ENCODE measurements around the gene CBLN3.
A peak's percentile ranks its signal among the peaks of the same experiment; 100 is the strongest.
"Not testable (repeated sequence)": the region's sequence is repeated elsewhere in the genome, so short reads cannot be mapped to it uniquely, and the experiment has no call there.

Gene CBLN3

DNA sequence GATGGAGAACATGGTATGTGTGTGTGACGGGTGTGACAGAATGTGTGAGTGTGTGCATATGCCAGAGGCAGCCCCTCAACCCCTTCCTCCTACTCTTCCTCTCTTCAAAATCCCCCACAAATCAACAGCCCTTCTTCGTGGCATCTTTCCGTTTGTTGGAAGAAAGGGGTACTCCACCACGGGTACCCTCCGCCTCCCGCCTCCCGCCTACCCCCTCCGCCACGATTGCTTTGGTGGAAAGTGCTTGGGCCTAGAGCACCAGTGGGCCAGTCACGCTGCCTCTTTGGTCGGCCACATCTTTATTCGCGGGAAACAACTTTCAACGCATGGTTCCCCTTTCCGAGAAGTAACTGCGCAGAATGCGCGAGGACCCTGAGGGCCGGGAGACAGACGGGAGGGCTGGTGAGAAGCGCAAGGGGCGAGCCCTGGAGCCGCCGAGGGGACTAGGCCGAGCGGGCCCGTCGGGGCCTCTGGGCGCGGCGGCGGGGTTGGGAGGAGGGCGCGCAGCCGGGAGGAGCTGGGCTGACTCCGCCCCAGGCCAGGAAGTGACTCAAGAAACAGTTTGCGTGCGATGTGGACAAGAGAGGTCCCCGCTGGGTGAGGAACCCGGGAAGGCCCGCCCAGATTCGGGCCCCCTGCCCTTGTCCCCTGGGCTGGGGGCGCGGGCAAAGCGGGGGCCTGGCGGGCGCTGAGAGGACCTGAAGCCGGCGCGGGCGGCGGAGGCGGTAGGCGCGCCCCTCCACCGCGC lies at the start of gene CBLN3, which contains the start of gene KHNYN:
Gene CBLN3 (minus strand): TSS at position 274 of the 748 bp plus-strand sequence. CDS start 614 bp downstream, outside the sequence.
Gene KHNYN (plus strand): TSS at position 560 of the 748 bp plus-strand sequence. CDS start 777 bp downstream, outside the sequence.
- peak; percentile 90 for DNase-seq (ENCODE audit: low spot score)

DNA sequence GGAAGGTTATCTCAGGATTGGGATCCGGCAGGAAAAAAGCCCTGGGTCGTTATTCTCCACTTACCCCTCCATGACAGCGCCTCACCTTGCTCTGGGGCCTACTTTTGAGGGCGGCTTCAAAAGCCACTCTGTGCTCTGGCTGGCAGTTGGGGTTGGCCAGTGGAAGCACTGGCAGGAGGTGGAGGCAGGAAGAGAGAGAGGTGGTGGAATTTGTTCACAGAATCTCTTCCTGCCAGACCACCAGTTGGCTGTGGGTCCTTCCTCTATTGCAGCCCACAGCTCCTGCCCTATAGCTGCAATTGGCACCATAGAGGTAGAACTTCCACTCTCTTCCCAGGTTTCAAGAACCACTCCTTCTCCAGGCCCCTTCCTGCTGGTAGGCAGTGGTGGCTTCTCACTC lies 45.8 kb upstream of the CBLN3 start:
- no peak for DNase-seq (ENCODE audit: low spot score)

DNA sequence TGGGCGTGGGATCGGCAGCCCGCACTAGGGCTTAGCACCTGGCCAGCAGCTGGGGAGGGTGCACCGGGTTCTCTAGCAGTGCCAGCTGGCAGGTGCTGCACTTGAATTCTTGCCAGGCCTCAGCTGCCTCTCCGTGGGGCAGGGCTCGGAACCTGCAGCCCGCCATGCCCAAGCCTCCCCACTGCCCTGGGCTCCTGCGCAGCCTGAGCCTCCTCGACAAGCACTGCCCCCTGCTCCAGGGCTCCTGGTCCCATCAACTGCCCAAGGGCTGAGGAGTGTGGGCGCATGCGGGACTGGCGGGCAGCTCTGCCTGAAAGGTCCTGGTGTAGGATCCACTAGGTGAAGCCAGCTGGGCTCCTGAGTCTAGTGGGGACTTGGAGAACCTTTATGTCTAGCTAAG lies 43.7 kb upstream of the CBLN3 start:
- no peak for DNase-seq (ENCODE audit: low spot score)

DNA sequence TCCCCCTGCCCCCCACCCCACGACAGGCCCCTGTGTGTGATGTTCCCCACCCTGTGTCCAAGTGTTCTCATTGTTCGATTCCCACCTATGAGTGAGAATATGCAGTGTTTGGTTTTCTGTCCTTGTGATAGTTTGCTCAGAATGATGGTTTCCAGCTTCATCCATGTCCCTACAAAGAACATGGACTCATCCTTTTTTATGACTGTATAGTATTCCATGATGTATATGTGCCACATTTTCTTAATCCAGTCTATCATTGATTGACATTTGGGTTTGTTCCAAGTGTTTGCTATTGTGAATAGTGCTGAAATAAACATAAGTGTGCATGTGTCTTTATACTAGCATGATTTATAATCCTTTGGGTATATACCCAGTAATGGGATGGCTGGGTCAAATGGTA lies 41.0 kb upstream of the CBLN3 start:
- not testable (repeated sequence) for DNase-seq (ENCODE audit: low spot score)

DNA sequence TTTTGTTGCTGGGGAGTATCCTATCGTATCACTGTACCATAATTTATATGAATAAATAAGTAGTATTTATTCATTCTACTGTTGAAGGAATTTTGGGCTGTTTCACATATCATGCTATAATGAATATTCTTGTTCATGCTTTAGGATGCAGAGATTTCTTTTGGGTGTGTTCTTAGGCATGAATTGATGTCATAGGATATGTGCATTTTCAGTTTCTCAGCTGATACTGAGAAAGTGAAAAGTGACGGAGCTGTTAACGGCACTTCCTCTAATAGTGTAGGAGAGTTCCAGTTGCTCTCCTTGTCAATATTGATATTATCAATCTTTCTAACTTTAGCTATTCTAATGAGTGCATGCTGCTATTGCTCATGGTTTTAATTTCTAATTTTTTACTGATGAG lies 36.3 kb upstream of the CBLN3 start:
- DNase-seq (ENCODE audit: low spot score), result no peak

DNA sequence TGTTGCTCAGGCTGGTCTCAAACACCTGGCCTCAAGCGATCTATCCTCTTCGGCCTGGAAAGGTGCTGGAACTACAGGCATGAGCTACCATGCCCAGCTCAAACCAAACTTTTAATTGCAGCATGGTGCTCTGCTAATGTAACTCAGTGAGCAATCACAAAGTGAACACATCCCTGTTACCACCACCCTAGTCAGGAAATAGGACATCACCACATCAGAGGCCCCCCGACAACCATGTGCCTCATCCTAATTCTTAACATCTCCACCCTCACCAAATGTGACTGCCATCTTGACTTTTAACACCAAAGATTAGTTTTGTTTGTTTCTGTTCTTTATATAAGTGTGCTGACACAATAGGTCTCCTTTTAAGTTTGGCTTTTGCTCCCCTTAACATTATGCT lies 35.9 kb upstream of the CBLN3 start:
- no peak for DNase-seq (ENCODE audit: low spot score)

DNA sequence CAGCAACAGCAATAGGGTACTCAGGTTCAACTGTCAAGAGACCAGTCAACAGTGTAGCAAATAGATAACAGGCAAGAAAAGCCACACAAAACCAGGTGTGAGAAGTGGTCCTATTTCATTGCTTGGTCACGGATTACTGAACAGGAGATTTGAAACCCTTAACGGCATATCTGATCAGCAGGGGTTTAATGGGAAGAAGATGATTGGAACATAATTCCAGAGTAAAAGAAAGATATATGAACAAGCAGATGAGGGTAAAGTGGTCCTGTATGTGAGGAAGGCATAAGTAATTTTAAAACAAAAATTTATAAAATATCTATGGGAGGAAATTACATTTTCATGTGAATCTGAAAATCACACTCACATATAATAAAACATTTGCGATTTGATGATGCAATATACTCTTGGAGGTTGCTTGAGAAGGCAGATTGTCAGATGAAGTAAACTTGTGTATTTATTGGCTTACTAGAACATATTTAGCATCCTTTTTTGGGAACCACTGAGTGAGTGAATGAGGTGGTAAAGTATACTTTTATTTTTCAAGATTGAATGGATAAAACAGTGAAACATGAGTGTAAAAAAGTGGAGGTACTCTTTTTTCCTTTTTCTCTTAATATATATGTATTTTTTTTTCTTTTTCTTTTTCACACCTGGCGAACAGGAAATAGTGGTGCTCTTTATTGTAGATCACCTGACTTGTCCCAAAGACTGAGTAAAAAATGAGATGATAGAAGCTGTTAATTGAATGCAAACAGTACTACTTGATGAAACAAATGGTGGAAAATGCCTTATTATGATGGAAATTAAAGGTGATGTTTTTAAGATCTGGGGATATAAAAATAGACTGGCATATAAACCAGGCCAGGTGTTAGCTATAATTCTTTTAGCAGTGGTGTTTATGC lies 34.7 kb upstream of the CBLN3 start:
- no peak for DNase-seq (ENCODE audit: low spot score)

DNA sequence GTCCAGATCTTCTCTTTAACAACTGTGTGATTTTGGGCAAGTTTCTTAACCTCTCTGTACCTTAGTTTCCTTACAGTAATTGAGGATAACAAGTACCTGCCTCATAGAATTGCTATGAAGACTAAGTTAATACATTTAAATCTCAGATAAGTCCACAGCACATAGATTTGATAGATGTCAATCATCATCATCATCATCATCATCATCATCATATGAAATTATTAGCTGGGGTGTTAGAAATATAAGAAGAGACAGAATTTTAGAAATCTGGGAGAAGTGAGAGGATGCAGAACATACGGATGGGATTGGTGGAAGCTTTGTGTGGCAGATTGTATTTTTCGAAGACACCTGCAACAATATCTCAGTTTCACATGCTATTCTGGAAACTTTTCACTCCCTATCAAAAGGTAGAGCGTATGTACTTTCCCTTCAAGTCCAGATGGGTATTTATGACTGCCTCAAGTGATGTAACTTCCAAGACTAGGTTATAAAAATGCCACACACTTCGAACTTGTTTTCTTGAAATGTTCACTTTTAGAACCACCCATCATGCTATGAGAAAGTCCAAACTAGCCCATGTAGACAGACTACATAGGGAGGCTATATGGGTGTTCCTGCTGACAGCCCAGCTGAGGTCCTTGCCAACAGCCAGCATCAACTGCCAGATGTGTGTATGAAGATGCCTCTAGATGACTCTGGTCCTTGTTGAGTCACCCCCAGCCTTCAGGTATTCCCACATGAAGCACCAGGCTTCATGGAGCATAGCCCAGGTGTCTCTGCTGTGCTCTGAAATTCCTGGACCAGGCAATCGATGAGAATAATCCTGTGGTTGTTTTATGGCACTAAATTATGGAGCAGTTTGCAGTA lies 33.8 kb upstream of the CBLN3 start:
- DNase-seq (ENCODE audit: low spot score), result no peak

DNA sequence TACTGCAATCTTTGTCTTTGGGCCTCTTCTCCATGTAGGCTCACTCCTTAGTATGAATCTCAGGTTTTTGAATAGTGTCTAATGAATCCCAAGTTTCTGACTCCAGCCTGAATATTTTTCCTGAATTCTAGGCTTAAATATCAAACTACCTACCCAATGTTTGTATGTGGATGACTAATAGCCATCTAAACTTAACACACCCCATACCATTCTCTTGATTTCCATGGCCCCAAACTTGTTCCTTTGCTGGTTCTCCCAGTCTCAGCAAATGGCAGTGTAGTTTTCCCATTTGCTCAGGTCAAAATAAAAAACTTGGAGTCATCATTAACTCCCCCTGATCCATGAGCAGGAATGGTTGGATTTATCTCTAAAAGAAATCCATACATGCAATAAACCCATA lies 31.9 kb upstream of the CBLN3 start:
- no peak for DNase-seq (ENCODE audit: low spot score)

DNA sequence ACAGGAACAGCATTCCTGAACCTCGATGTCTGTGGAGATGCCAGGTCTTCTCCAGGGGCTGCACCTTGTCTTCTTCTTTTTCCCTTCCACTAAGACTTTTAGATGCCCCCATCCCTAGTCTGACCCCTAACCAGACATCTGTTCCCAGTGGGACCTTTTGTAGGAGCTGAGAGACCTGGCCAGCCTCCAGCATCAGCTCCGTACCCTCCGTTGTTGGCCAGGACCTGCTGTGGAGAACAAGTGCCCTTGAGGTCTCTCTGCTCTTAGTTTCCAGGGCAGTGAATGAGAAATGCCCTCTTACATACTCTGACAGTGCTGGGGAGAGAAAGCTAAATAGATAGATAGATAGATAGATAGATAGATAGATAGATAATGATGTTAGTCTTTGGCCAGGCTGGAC lies 29.9 kb upstream of the CBLN3 start:
- DNase-seq (ENCODE audit: low spot score), result no peak

DNA sequence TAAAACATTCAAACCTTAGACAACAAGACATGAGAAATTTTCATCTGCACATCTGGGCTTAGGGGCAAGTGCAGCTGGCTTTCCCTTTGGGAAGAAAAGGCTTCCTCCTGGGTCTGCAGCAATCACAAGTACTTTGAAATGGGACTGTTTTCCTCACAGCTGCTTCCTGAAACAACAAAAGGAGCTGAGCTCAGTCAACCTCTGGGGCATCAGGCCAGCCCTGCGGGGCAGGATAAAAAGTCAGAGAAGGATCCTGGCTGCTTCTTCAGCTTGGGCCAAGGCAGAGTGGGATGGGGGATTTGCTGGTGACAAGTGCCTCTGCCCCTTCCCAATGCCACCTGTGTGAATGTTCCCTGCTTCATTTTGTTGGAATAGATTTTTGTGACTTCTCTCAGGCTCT lies 29.3 kb upstream of the CBLN3 start:
- no peak for DNase-seq (ENCODE audit: low spot score)

DNA sequence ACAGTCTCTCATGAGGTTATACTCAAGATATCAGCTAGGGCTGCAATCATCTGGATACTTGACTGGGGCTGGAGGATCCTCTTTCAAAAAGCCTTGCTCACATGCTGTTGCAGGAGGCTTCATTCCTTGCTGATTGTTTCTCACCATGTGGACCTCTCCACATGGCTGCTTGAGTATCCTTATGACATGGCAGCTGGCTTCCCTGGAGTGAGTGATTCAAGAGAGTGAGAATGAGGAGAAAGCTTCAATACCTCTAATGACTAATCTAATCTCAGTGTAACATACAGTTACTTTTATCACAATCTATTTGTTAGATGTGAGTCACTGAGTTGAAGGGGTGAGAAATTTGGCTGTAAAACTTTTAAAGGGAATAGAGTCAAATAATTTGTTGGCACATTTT lies 27.5 kb upstream of the CBLN3 start:
- DNase-seq (ENCODE audit: low spot score), result no peak

DNA sequence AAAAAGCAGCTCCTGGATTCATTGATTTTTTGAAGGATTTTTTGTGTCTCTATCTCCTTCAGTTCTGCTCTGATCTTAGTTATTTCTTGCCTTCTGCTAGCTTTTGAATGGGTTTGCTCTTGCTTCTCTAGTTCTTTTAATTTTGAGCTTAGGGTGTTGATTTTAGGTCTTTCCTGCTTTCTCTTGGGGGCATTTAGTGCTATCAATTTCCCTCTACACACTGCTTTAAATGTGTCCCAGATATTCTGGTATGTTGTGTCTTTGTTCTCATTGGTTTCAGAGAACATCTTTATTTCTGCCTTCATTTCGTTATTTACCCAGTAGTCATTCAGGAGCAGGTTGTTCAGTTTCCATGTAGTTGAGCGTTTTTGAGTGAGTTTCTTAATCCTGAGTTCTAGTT lies 21.4 kb upstream of the CBLN3 start:
- not testable (repeated sequence) for DNase-seq (ENCODE audit: low spot score)

DNA sequence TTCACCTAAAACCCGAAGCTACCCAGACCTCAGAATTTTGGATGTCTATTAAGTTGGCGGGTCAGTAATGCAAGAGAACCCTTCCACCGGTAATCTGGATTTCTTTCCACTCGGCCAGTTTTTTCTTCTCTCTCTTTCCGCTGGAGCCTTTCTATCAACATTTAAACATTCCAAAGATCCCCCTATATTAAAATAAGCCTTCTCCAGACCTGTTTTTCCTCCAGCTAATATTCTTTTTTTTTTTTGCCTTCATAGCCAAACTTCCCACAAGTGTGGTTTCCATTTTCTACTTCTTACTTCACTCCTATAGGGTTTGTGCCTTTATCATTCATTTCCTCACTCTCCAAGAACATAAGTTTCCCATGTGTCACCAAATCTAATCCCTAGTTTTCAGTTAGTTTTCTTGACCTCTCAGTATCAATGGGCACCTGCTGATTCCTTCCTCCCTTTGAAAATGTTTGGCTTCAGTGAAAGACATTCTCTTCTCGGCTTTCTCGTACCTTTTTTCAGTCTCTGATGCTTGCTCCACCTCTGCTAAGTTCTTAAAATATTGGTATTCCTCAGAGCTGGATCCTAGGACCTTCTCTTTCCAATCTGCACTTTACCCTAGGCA lies 13.7 kb upstream of the CBLN3 start:
- no peak for DNase-seq (ENCODE audit: low spot score)

DNA sequence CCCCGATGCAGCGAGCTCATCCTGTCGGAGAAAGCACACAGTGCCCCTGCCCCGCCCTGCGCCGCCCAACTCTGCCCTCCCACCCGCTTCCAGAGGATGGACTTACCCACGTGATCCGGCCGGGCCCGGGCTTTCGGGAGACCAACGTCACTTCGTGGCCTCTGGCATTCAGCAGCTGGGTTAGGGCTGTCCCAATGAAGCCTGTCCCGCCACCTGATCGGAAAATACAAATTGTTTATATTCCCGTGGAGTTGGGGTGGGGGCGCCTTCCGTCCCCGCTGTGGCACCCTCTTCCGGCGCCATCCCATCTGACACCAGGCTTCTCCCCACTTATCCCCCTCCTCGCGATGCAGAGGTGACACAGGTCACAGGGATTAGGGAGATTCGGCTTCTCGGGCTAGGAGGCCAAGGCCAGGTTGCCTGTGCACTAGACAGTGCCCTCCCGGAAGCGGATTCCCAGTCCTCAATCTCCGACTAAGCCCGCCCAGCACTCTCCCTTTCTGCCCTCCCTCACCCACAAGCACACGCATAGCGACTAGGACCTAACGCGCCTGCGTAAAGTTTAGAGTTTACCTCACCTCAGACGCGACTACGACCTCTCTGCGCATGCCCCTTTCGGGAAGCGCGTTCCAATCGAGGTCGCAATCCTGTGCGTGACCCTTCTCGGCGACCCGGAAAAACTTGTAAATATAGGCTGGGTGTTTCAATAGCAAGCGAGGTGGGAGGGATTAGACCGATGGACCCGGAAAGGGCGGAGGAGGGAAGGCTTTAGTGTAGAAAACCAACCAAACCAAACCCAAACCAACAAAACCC lies 13.0 kb upstream of the CBLN3 start, which contains the start of gene SDR39U1:
Gene SDR39U1 (minus strand): TSS at position 537 of the 813 bp plus-strand sequence. CDS start 7 bp downstream, at position 530.
- DNase-seq (ENCODE audit: low spot score), result peak; percentile 99

DNA sequence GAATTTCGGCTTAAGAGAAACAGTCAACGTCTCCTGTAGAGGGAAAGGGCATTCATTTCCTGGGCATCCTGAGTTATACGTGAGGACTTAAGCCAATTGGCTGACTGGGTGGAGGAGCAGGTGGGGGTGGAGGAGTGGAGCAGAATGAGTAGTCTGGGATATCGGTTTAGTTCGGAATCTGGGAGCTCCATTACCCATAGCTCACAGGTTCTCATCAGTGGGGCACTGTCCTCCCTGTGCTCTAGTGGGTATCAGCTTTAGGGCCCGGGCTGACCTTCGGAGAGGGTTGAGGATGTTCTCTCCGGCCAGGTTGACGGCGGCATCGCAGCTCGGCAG lies 12.4 kb upstream of the CBLN3 start:
- DNase-seq (ENCODE audit: low spot score), result no peak

DNA sequence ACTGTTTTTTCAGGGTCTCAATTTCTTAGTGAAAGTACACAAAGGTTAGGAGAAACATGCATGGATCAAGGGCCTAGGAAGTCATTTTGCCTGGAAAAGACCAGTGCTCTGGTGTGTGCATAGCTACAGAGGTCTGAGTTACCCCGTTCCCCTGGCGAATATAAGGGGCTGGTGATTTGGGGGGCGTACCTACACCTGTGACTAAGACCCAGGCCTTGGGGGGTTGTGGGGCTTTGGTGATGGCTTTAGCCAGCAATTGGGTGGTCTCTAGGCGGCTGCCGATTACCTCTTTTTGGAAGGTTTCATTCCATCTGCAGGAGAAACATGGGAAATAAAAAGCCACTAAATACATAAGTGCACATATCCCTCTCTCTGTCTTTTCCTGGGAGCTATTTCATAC lies 12.0 kb upstream of the CBLN3 start:
- DNase-seq (ENCODE audit: low spot score), result no peak

DNA sequence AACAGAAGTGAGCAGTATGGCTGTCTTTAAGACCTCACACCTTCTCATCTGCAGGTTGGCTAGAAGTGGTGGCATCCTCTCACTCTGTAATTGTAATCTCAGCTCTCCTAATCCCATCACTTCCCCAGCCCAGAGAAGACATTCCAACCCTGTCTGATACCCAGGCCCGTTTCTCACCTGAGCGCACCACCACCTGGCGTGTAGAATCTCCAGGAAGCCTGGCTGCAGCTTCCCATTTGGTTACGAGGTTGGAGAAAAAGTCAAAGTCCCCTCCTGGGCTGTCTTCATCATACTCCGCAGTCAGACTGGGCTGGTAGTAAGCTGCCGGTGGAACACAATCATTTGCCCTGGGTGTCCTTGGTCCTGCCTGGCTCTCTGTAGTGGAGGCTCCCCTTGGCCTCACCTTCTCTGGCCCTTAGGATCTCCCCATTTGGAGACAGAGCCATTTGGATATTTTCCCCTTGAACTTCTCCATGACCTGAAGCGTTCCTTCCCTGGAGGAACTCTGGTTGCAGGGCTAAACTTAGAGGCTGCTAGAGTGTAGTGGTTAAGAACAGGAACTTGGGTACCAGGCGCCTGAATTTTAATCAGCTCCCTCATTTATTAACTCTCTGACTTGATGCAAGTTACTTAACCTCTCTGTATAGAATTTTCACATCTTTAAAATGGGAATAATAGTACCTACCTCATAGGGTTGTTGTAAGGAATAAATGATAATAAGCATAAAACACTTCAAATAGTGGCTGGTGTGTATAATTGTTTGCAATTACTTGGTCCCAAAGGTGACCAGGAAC lies 11.3 kb upstream of the CBLN3 start:
- no peak for DNase-seq (ENCODE audit: low spot score)

DNA sequence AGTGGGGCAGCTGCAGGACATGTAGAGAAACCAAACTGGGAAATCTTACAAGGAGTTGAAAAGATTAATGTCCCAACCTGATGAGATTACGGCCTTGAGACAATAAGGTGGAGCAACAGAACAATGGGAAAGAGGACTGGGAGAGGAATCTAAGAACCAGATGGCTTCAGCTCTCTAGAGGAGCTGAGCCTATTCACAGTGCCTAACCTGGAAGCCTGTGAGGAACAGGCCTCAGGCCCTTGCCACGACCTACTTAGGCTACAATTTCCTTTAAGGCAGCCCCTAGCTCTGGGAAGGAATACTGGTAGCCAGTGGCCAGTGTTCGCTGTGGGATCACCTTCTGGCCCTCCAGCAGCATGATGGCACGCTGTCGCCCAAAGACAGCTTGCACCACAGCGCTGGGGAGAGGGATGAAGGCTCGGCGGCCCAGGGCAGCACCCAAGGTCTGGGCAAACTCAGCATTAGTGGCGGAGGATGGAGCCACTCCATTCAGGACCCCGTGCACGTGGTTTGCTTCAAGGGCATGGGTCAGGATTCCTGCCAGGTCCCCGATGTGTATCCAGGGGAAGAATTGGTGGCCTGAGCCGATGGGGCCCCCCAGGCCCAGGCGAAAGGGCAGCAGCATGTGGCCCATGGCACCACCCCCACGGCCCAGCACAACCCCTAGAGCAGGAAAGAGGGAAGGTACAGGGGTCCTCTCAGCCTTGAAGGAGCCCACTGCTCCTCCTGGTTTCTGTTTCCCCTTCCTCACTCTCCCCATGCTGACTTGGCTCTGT lies 10.6 kb upstream of the CBLN3 start:
- no peak for DNase-seq (ENCODE audit: low spot score)
